Liver (tissue), 3 donors: ENCODE results near the gene PLPP4.

ENCODE experiments used
- ATF3 ChIP-seq: IDR thresholded peaks from 2 replicates; pipeline ENCODE4 v1.6.1; 2016; ENCODE audit warnings: antibody characterized with exemption
- FOXA1 ChIP-seq: IDR thresholded peaks from 2 replicates; pipeline ENCODE4 v1.6.1; 2016; ENCODE audit warnings: antibody characterized with exemption
- GABPA ChIP-seq, 2 donors: IDR thresholded peaks in 1 of 2; conservative IDR thresholded peaks in 1 of 2; 2 replicates each; pipeline ENCODE4 v1.6.1; 2016; ENCODE audit warnings: antibody characterized with exemption in 2 of 2, mild to moderate bottlenecking in 1 of 2, moderate library complexity in 1 of 2
- JUND ChIP-seq, 2 donors: IDR thresholded peaks; 2 replicates each; pipeline ENCODE4 v1.6.1; 2016; ENCODE audit warnings: antibody characterized with exemption in 2 of 2
- RAD21 ChIP-seq, 2 donors: IDR thresholded peaks; 2 replicates each; pipeline ENCODE4 v1.6.1; 2016; ENCODE audit warnings: antibody characterized with exemption in 2 of 2, mild to moderate bottlenecking in 2 of 2
- REST ChIP-seq: IDR thresholded peaks from 2 replicates; pipeline ENCODE4 v1.6.1; 2016; ENCODE audit warnings: antibody characterized with exemption, mild to moderate bottlenecking
- RXRA ChIP-seq, 2 donors: IDR thresholded peaks; 2 replicates each; pipeline ENCODE4 v1.6.1; 2017 to 2018; ENCODE audit warnings: antibody characterized with exemption in 2 of 2, mild to moderate bottlenecking in 1 of 2
- SP1 ChIP-seq: IDR thresholded peaks from 2 replicates; pipeline ENCODE4 v1.6.1; 2018; ENCODE audit warnings: antibody characterized with exemption, mild to moderate bottlenecking
- TAF1 ChIP-seq: conservative IDR thresholded peaks from 2 replicates; pipeline ENCODE4 v1.6.1; 2016; ENCODE audit warnings: antibody characterized with exemption, mild to moderate bottlenecking
- YY1 ChIP-seq: IDR thresholded peaks from 2 replicates; pipeline ENCODE4 v1.6.1; 2016; ENCODE audit warnings: antibody characterized with exemption, mild to moderate bottlenecking
- ZBTB33 ChIP-seq: IDR thresholded peaks from 2 replicates; pipeline ENCODE4 v1.6.1; 2016; ENCODE audit warnings: antibody characterized with exemption
- TF ChIP-seq, protein P1 (sequence below): fragments of 150-350 bp; IDR thresholded peaks from 2 replicates; pipeline ENCODE4 v1.5.1; 2017; ENCODE audit warnings: improper control_type of control experiment, low read depth, low read length; ENCODE audit not compliant: missing input control
- TF ChIP-seq, protein P2 (sequence below): IDR thresholded peaks from 2 replicates; pipeline ENCODE4 v1.6.1; 2016; ENCODE audit warnings: antibody characterized with exemption
- donor health status: healthy.
- donor health status: healthy.

DNA sequence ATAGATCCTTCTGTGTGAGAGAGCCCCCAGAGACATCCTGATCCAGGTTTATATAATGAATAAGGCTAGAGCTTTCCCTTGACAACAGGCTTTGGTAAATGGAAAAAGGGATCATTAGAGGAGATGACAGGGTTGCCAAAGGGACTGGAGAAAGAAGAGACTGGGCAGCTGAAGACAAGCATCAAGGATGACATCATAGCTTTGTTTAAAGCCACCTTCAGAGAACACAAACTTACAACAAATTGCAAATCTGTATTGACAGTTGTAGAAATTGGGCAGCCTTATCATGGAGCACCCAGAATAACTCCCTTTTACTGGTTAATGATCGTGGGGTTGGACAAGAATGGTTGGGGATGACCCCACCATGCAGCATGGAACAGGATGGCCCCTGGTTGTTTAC lies 3.7 kb upstream of the PLPP4 start:
- TF ChIP-seq FOXA1, result no peak
- TF ChIP-seq, protein P1, sequence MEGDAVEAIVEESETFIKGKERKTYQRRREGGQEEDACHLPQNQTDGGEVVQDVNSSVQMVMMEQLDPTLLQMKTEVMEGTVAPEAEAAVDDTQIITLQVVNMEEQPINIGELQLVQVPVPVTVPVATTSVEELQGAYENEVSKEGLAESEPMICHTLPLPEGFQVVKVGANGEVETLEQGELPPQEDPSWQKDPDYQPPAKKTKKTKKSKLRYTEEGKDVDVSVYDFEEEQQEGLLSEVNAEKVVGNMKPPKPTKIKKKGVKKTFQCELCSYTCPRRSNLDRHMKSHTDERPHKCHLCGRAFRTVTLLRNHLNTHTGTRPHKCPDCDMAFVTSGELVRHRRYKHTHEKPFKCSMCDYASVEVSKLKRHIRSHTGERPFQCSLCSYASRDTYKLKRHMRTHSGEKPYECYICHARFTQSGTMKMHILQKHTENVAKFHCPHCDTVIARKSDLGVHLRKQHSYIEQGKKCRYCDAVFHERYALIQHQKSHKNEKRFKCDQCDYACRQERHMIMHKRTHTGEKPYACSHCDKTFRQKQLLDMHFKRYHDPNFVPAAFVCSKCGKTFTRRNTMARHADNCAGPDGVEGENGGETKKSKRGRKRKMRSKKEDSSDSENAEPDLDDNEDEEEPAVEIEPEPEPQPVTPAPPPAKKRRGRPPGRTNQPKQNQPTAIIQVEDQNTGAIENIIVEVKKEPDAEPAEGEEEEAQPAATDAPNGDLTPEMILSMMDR, result no peak
- no peak for TF ChIP-seq RXRA (IDR thresholded peaks at IDR 0.05)
- TF ChIP-seq YY1, result no peak
- no peak for TF ChIP-seq ZBTB33
- no peak for TF ChIP-seq REST
- TF ChIP-seq, protein P2, sequence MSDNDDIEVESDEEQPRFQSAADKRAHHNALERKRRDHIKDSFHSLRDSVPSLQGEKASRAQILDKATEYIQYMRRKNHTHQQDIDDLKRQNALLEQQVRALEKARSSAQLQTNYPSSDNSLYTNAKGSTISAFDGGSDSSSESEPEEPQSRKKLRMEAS, result no peak
- no peak for TF ChIP-seq RAD21 (IDR thresholded peaks at IDR 0.05)
- TF ChIP-seq SP1, result no peak
- no peak for TF ChIP-seq ATF3
- TF ChIP-seq JUND (IDR thresholded peaks at IDR 0.05), result no peak
- no peak for TF ChIP-seq TAF1
- TF ChIP-seq GABPA (IDR thresholded peaks at IDR 0.05 in 1 of 2, conservative IDR thresholded peaks at IDR 0.05 in 1 of 2), result no peak
